Measurements from ENCODE around the gene ANO1. TPM values are rescaled to one million over a fixed set of nuclear protein-coding genes. Genes with fewer than 3 reads are reported as not detected.
"Not testable (repeated sequence)": the region's sequence is repeated elsewhere in the genome, so short reads cannot be mapped to it uniquely, and the experiment has no call there.

Gene ANO1
- total RNA-seq = under 1 TPM in 1 of 2 donors, not detected in 1; 0.33 TPM

DNA sequence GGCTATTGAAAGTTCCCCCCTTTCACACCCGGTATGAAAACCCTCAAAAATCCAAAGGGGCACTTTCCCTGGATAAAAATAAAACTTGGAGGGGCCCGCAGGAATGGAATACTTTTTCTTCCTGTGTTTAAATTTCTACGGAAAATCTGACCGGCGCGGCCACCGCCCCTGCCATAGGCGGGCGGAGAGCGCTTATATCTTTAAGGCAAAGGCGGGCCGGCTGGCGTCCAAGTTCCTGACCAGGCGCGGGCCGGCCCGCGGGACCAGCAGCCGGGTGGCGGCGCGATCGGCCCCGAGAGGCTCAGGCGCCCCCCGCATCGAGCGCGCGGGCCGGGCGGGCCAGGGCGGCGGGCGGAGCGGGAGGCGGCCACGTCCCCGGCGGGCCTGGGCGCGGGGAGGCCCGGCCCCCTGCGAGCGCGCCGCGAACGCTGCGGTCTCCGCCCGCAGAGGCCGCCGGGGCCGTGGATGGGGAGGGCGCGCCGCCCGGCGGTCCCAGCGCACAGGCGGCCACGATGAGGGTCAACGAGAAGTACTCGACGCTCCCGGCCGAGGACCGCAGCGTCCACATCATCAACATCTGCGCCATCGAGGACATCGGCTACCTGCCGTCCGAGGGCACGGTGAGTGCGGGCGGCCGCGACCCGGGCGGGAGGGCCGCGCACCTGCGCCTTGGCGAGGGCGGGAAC is at the start of gene ANO1:
Gene ANO1, plus strand, starts transcription at position 223 of the 686 bp plus-strand sequence. Its CDS starts 290 bp downstream, at position 513.
- H3K27ac Mint-ChIP-seq = no peak within 1 kb of the TSS
- no peak for DNase-seq (ENCODE audit: low spot score in 2 of 2)
- no peaks in the 10 kb centered on the region for H3K36me3 Mint-ChIP-seq
- no peaks in the 10 kb centered on the region for H3K9me3 Mint-ChIP-seq
- no peak for ATAC-seq

DNA sequence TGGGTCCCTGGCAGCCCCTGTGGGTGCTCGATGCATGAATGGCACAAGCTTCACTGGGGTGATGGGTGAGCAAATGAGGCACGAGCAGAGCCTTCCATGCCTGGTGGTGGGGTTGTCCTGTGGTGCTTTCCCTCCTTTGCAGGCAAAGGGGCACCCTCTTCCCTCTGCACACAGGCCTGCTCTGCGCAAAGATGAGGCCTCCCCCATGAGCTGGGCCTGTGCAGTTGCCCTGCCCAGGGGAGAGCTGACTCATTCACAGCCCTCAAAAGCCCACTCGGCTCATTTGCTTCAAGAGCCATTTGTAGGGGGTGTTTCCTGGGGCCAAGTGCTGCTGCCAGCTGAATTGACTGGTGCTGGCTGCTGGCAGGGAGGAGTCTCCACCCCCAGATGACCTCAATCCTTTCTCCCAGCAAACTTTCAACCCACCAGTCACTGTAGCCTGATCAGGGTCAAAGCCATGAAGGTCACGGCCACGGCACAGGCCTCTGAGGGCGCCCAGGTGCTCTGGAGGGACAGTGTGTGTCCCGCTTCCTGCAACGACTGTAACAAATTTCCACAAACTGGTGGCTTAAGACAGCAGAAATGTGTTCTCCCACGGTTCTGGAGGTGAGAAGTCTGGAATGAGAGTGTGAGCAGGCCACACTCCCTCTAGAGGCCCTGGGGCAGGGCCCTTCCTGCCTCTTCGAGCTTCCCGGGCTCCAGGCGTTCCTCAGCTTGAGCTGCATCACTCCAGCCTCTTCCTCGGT is 48.8 kb upstream of the ANO1 start:
- no peak overlapping the region for H3K27ac Mint-ChIP-seq
- no peak for DNase-seq (ENCODE audit: low spot score in 2 of 2)
- no peaks in the 10 kb centered on the region for H3K36me3 Mint-ChIP-seq
- ATAC-seq = no peak
- no peaks in the 10 kb centered on the region for H3K9me3 Mint-ChIP-seq

DNA sequence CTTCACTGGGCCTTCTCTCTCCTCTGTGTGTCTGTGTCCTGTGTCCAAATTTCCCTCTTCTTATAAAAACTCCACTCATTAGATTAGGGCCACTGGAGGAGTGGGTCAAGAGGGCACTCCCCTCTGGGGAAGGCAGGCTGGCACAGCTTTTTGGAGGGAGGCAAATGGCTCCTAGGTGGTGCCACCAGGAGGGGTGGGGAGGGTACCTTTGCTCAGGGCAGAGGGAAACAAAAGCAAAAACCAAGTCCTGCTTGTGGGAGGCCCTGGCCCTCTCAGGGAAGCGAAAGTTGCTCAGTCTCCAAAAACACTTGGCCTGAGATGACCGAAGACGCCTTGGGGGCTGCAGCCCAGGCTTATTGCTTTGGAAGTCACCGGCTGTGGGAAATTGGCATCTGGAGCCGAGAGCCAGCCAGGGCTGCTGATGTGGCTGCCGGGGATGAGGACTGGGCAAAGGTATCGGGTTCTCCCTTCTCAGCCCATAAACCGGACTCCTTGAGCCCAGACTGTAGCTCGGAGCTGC is 48.2 kb upstream of the ANO1 start:
- DNase-seq (ENCODE audit: low spot score in 2 of 2) (no peak), ATAC-seq (no peak)
- no peaks in the 10 kb centered on the region for H3K36me3 Mint-ChIP-seq
- no peaks in the 10 kb centered on the region for H3K9me3 Mint-ChIP-seq
- peak overlapping the region in 1 of 2 donors; percentile 22 for H3K27ac Mint-ChIP-seq

DNA sequence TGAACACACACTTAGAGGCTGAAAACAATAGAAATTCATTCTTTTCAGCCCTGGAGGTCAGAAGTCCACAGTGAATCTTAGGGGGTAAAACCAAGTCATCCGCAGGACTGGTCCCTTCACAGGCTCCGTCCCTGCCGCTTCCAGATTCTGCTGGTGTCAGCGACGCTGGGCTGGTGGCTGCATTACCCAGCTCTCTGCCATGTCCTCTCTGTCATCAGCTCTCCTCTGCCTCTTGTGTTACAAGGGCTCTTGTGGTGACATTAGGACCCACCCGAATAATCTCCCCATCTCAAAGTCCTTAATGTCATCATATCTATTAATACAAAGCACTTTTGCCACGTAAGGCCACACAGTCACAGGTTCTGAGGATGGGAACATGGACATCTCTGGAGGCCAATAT is 47.7 kb upstream of the ANO1 start:
- H3K9me3 Mint-ChIP-seq = no peaks in the 10 kb centered on the region
- H3K27ac Mint-ChIP-seq = no peak overlapping the region
- H3K36me3 Mint-ChIP-seq = no peaks in the 10 kb centered on the region
- ATAC-seq (no peak), DNase-seq (ENCODE audit: low spot score in 2 of 2) (no peak)

DNA sequence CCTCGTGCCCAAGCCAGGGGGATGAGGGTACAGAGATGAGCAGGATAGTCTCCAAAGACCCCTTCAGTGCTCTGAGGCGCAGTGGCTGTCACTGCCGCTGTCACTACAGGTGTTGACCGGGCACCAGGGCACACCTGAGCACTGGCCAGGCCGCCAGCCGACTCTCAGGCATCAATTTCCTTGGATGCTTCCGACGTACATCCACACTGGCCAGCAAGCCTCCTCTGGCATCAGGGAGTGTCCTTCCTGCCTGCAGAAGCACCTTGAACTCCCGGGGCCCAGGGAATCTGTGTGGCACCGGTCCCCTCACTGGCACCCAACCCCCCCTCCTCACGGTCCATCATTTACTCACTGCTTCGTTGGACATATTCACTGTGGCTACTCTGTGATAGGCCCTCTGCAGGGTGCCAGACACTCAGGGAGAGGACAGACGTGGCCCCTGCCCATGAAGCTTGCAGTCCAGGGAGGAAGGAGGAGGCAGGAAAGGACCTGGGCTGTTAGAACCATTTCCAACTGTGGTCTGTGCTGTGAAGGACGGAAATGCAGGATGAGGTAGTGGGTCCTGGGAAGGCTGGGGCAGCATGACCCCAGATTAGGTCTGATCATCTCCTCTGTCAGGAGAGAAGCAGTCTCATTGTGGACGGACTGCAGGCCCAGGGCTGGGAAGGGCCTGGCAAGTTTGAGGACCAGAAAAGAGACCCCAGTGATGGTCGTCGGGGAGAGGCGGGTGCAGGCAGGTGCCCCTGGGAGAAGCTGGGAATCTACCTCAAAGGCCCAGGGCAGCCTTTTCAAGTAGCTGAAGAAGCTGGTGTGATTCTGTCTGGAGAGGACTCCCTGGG is 46.3 kb upstream of the ANO1 start:
- DNase-seq (ENCODE audit: low spot score in 2 of 2) = no peak
- no peaks in the 10 kb centered on the region for H3K9me3 Mint-ChIP-seq
- H3K36me3 Mint-ChIP-seq = no peaks in the 10 kb centered on the region
- no peak overlapping the region for H3K27ac Mint-ChIP-seq
- no peak for ATAC-seq

DNA sequence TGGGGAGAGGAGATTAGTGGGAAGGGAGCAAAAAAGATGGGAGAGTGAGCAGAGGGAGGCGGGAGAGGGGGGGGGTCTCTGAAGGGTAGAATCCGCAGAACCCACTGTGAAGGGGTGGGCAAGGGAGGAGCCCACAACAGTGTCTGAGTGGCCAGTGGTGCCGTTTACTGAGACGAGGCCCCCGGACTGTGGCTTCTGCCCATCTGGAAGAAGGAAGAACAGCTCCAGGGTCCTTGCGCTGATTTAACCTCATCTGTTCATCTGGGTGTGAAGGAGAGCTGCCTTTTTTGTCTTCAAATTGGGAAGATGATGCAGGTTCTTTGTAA is 45.7 kb upstream of the ANO1 start:
- DNase-seq (ENCODE audit: low spot score in 2 of 2) (no peak), ATAC-seq (no peak)
- H3K27ac Mint-ChIP-seq = no peak overlapping the region
- H3K36me3 Mint-ChIP-seq = no peaks in the 10 kb centered on the region
- peaks cover 0 to 5% of the 10 kb centered on the region in 2 donors for H3K9me3 Mint-ChIP-seq

DNA sequence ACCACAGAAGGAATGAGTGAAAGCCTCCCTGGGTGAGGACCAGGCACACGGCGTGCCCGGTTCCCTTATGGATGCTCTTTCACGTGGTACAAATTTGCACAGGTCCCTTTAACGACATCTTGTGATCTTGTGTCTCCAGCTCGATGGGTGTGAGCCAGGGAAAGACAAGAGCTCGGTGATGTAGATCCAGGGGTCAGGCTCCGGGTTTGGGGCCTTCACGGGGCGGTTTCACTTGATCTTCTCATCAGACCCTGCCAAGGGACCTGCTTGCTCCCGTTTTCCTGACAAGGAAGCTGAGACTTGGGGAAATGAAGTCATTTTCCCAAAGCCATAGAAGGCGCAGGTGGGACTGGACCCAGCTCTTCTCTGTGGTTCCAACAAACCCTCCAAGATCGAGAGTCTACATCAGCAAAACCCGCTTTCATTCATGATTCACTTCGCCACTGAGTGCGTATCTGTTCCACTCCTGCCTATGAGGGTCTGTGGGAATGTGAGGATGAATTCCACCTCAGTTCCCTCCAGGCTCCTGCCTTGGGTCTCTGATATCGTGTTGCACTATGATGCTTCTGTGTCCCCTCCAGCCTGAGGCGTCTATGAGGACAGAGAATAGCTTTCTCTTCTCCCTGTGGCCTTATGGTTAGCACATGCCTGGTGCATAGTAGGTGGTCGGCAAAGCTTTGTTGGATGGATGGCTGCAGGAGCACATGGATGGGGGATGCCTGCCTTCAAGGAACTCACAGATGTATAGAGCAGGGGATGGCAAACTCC is 45.0 kb upstream of the ANO1 start:
- Mint-ChIP-seq H3K9me3 (peaks cover under 1 to 7% of the 10 kb centered on the region in 2 donors), H3K36me3 (peaks cover under 1 to 3% of the 10 kb centered on the region in 2 donors), H3K27ac (no peak overlapping the region)
- ATAC-seq (no peak), DNase-seq (ENCODE audit: low spot score in 2 of 2) (no peak)

DNA sequence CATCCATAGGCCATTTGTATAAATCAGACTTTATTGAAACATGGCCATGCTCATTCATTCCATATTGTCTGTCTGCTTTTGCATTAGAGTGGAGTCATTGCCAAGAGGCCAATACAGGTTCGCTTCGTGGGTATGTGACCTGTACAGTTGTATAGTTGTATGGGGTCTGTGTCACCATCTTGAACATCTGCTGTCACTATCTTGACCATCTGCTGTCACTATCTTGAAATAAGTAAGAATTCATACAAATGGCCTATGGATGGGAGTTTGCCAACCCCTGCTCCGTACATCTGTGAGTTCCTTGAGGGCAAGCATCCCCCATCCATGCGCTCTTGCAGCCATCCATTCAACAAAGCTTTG is 44.4 kb upstream of the ANO1 start:
- Mint-ChIP-seq H3K27ac (no peak overlapping the region), H3K9me3 (peaks cover 6 to 13% of the 10 kb centered on the region in 2 donors), H3K36me3 (peaks cover 6 to 8% of the 10 kb centered on the region in 2 donors)
- no peak for ATAC-seq
- no peak for DNase-seq (ENCODE audit: low spot score in 2 of 2)

DNA sequence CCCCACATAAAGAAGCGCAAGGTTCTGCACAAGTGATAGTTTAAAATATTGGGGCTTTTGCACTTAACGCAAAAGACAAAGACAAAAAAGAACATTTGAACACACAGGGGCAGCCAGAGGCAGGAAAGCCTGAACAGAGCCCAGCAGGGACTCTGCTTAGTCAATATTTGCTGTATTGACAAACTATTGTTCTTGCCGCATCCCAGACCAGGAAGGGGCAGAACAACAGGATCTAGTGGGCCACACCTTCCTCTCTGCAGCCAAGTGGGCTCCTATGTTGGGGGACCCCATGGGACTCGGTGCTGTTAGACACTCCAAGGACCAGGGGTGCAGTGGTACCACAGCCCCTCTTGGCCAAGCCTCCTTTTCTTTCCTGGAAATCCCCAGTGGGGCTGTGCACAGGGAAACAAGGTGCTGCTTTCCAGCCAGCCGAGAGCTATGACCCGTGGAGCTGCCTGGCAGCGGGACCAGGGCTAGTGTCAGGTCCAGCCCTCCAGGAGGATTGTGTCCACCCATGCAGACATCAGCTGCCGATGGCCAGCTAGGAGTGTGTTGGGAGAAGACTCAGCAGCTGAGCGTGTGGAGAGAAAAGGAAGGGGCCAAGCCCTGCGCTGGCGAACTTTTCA is 43.3 kb upstream of the ANO1 start:
- DNase-seq (ENCODE audit: low spot score in 2 of 2) (no peak), ATAC-seq (no peak)
- Mint-ChIP-seq H3K9me3 (peaks cover 9 to 15% of the 10 kb centered on the region in 2 donors), H3K27ac (no peak overlapping the region), H3K36me3 (peaks cover 8 to 10% of the 10 kb centered on the region in 2 donors)

DNA sequence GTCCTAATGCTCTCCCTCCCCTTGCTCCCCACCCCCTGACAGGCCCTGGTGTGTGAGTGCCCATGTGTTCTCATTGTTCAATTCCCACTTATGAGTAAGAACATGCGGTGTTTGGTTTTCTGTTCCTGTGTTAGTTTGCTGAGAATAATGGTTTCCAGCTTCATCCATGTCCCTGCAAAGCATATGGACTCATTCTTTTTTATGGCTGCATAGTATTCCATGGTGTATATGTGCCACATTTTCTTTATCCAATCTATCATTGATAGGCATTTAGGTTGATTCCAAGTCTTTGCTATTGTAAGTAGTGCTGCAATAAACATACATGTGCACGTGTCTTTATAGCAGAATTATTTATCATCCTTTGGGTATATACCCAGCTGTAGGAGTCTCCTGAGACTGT is 42.5 kb upstream of the ANO1 start:
- ATAC-seq; DNase-seq (ENCODE audit: low spot score in 2 of 2); H3K27ac Mint-ChIP-seq: not testable (repeated sequence)
- Mint-ChIP-seq H3K36me3 (peaks cover 8 to 16% of the 10 kb centered on the region in 2 donors), H3K9me3 (peaks cover 11 to 15% of the 10 kb centered on the region in 2 donors)

DNA sequence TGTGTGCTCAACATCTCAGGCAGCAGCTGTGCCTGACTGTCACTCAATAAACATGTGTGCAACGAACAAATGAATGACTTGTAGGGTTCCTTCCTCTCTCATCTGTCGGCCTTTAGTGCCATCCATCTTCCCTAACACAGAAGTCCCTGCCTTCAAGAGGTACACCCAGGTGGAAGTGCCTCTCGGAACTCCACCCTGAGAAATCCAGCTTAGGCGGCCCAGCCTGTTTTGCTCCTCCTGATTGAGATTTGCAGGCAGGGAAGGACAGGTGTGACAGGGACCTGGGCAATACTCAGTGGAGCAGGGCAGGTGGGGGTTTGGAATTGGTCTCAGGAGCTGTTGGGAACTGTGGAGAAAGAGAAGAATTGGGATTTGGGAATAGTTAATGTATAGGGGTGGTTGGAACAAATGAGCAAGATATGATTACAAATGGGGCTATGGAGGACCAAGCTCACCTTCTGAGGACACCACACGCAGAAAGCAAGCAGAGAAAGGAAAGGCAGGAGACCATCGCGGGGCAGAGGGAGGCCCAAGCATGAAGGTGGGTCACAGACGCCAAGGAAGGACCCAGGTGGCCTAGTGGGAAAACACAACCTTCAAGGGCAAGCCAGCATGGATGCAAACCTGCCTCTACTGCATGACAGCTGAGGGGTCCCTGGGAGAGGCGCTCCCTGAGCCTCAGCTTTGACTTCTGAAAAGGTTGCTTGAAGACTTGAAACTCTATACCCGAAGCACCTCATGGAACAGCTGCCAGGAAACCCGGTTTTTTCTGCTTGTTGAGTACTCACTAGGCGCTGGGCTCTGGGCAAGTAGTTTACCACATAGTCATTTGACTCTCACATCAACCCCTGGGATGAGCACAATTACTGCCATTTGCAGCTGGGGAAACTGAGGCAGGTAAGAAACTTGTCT is 40.9 kb upstream of the ANO1 start:
- Mint-ChIP-seq H3K27ac (no peak overlapping the region), H3K9me3 (peaks cover 16 to 21% of the 10 kb centered on the region in 2 donors), H3K36me3 (peaks cover 14 to 22% of the 10 kb centered on the region in 2 donors)
- DNase-seq (ENCODE audit: low spot score in 2 of 2) (no peak), ATAC-seq (no peak)

DNA sequence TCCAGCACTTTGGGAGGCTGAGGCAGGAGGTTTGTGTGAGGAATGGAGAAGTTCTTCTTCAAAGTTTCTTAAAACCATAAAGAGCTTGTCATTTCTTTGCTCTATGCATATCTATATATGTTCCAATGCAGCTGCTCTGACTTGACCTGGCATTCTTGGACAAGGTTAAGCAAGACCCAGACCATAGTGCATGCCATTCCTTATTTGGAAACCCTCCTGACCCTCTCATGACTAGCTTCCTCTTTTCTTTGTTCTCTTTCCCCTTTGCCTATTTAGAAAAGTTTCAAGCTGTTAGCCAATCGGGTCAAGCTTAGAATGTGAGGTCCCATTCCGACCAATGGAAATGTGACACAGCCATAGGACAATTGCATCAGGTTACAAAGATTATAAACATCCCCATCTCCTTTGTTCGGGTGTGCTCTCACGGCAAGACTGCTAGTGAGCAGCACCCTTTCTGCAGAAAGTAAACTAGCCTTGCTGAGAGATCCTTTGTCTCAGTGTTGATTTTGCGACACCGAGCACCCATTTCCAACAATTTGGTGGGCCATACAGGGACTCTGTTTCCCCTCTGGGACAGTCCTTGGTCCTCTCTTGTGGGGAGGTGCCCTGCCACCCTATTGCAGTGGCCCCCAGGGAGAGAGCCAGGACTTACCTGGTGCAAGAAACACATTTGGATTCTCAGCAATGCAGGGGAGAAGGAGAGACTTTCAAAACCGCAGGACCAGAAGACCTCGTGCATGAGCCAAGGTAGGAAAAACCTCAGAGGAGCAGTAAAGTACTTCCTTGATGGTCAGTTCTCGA is 39.9 kb upstream of the ANO1 start:
- no peak for ATAC-seq
- peaks cover 23 to 29% of the 10 kb centered on the region in 2 donors for H3K9me3 Mint-ChIP-seq
- no peak for DNase-seq (ENCODE audit: low spot score in 2 of 2)
- no peak overlapping the region for H3K27ac Mint-ChIP-seq
- H3K36me3 Mint-ChIP-seq = peaks cover 24 to 31% of the 10 kb centered on the region in 2 donors

DNA sequence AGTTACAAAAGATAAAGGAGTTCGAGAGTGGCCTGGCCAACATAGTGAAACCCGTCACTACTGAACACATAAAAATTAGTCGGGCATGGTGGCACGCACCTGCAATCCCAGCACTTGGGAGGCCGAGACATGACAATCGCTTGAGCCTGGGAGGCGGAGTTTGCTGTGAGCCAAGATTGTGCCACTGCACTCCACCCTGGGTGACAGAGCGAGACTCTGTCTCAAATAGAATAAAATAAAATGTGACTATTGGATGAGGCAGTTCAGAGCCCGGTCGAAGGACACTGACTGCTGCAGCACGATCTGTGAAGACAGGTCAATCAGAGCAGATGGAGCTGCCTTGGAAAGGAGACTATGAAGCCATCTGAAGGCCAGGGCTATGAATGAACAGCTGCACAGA is 37.7 kb upstream of the ANO1 start:
- DNase-seq (ENCODE audit: low spot score in 2 of 2) (no peak), ATAC-seq (no peak)
- H3K36me3 Mint-ChIP-seq = peaks cover 25 to 31% of the 10 kb centered on the region in 2 donors
- H3K9me3 Mint-ChIP-seq = peaks cover 23 to 33% of the 10 kb centered on the region in 2 donors
- H3K27ac Mint-ChIP-seq = no peak overlapping the region

DNA sequence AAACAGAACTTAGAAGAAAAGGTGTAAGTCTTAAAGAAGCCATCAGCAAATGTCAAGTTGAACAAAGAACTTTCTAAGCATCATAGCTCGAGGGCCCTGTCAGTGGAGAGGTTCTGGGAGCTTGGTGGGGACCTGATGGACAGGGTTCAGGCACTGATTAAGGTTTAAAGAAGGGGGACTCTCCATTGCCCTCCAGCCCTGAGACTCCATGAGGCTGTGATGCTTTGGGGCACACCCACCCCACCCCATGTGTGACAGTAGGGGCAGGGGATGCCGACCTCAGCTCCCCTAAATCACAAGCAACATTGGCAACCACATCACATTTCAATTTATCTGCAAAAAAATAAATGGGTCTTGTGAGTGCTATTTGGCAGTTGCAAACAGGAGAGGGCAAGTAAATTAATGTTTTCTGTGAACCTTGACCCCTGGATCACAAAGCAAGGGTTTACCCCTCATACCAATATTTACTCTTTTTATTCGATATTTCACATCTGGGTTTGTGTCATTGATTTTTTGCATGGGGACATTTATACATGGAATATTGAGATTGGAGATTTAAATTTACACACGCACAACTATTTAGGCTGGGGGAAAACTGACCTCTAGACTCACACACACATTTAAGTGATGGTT is 37.1 kb upstream of the ANO1 start:
- DNase-seq (ENCODE audit: low spot score in 2 of 2) = no peak
- Mint-ChIP-seq H3K27ac (no peak overlapping the region), H3K36me3 (peaks cover 25 to 31% of the 10 kb centered on the region in 2 donors), H3K9me3 (peaks cover 23 to 33% of the 10 kb centered on the region in 2 donors)
- no peak for ATAC-seq
